Measurements from ENCODE around the gene ZNF185. TPM values are rescaled to one million over a fixed set of nuclear protein-coding genes. Genes with fewer than 3 reads are reported as not detected.
A peak's percentile ranks its signal among the peaks of the same experiment; 100 is the strongest.

Gene ZNF185
- total and polyA plus RNA-seq, 4 donors = 3.7 to 8.9 (median 7.5) TPM

- no peaks in the 10 kb centered on the region for H3K36me3 ChIP-seq (ENCODE audit: control insufficient read depth, insufficient read depth, low read length)
- no peak overlapping the region for H3K4me3 ChIP-seq (ENCODE audit: low read depth, low read length)
- WGBS (ENCODE audit: insufficient coverage) = 77% methylated on average over 6 of the region's 7 CpGs
- no peaks in the 10 kb centered on the region for H3K9me3 ChIP-seq (ENCODE audit: control insufficient read depth, insufficient read depth, low read length)
- no peak for DNase-seq (ENCODE audit: low read depth in 4 of 6, low spot score in 6 of 6)
- no peak overlapping the region for H3K27ac ChIP-seq (ENCODE audit: low read depth, low read length)
- H3K4me1 ChIP-seq (ENCODE audit: control insufficient read depth, insufficient read depth, low read length) = peaks cover 8% of the 10 kb centered on the region
- no peaks in the 10 kb centered on the region for H3K27me3 ChIP-seq (ENCODE audit: control insufficient read depth, insufficient read depth, low read length)
Measured at GRCh38 chrX:152912641-152913040, 14.8 kb downstream of the ZNF185 start.

- no peaks in the 10 kb centered on the region for H3K27me3 ChIP-seq (ENCODE audit: control insufficient read depth, insufficient read depth, low read length)
- DNase-seq (ENCODE audit: low read depth in 4 of 6, low spot score in 6 of 6) = no peak
Measured at GRCh38 chrX:152913346-152913745, 15.5 kb downstream of the ZNF185 start.

GRCh38 chrX:152913910-152914309 lies 16.0 kb downstream of the ZNF185 start:
- Histone ChIP-seq H3K27me3 (ENCODE audit: control insufficient read depth, insufficient read depth, low read length) (no peaks in the 10 kb centered on the region), H3K36me3 (ENCODE audit: control insufficient read depth, insufficient read depth, low read length) (peaks cover 4% of the 10 kb centered on the region), H3K9me3 (ENCODE audit: control insufficient read depth, insufficient read depth, low read length) (no peaks in the 10 kb centered on the region), H3K27ac (ENCODE audit: low read depth, low read length) (no peak overlapping the region), H3K4me1 (ENCODE audit: control insufficient read depth, insufficient read depth, low read length) (peaks cover 14% of the 10 kb centered on the region), H3K4me3 (ENCODE audit: low read depth, low read length) (no peak overlapping the region)
- 60% methylated on average over 6 of the region's 6 CpGs for WGBS (ENCODE audit: insufficient coverage)
- peak in 1 of 6 donors; percentile 3 for DNase-seq (ENCODE audit: low read depth in 4 of 6, low spot score in 6 of 6)

More at GRCh38 chrX:152913346-152913745, 15.5 kb downstream of the ZNF185 start:
- no peak overlapping the region for H3K4me3 ChIP-seq (ENCODE audit: low read depth, low read length)
- H3K36me3 ChIP-seq (ENCODE audit: control insufficient read depth, insufficient read depth, low read length) = peaks cover 3% of the 10 kb centered on the region
- H3K9me3 ChIP-seq (ENCODE audit: control insufficient read depth, insufficient read depth, low read length) = no peaks in the 10 kb centered on the region
- H3K27ac ChIP-seq (ENCODE audit: low read depth, low read length) = no peak overlapping the region
- peaks cover 14% of the 10 kb centered on the region for H3K4me1 ChIP-seq (ENCODE audit: control insufficient read depth, insufficient read depth, low read length)
- 90% methylated on average over 7 of the region's 10 CpGs for WGBS (ENCODE audit: insufficient coverage)

GRCh38 chrX:152915541-152916241 lies 17.8 kb downstream of the ZNF185 start:
- no peaks in the 10 kb centered on the region for H3K27me3 ChIP-seq (ENCODE audit: control insufficient read depth, insufficient read depth, low read length)
- peaks cover 14% of the 10 kb centered on the region for H3K4me1 ChIP-seq (ENCODE audit: control insufficient read depth, insufficient read depth, low read length)
- H3K4me3 ChIP-seq (ENCODE audit: low read depth, low read length) = no peak overlapping the region
- peaks cover 4% of the 10 kb centered on the region for H3K36me3 ChIP-seq (ENCODE audit: control insufficient read depth, insufficient read depth, low read length)
- H3K27ac ChIP-seq (ENCODE audit: low read depth, low read length) = no peak overlapping the region
- peak in 3 of 6 donors; percentile 2 to 64 (median 58) for DNase-seq (ENCODE audit: low read depth in 4 of 6, low spot score in 6 of 6)
- WGBS (ENCODE audit: insufficient coverage) = 24% methylated on average over 8 of the region's 13 CpGs
- no peaks in the 10 kb centered on the region for H3K9me3 ChIP-seq (ENCODE audit: control insufficient read depth, insufficient read depth, low read length)

GRCh38 chrX:152917656-152918579 lies 20.1 kb downstream of the ZNF185 start:
- H3K36me3 ChIP-seq (ENCODE audit: control insufficient read depth, insufficient read depth, low read length) = peaks cover 4% of the 10 kb centered on the region
- no peak overlapping the region for H3K4me3 ChIP-seq (ENCODE audit: low read depth, low read length)
- H3K27me3 ChIP-seq (ENCODE audit: control insufficient read depth, insufficient read depth, low read length) = no peaks in the 10 kb centered on the region
- no peak overlapping the region for H3K27ac ChIP-seq (ENCODE audit: low read depth, low read length)
- peaks cover 14% of the 10 kb centered on the region for H3K4me1 ChIP-seq (ENCODE audit: control insufficient read depth, insufficient read depth, low read length)
- no peak for DNase-seq (ENCODE audit: low read depth in 4 of 6, low spot score in 6 of 6)
- 71% methylated on average over 21 of the region's 21 CpGs for WGBS (ENCODE audit: insufficient coverage)
- H3K9me3 ChIP-seq (ENCODE audit: control insufficient read depth, insufficient read depth, low read length) = no peaks in the 10 kb centered on the region

GRCh38 chrX:152918707-152919106 lies 20.8 kb downstream of the ZNF185 start:
- Histone ChIP-seq H3K27ac (ENCODE audit: low read depth, low read length) (no peak overlapping the region), H3K9me3 (ENCODE audit: control insufficient read depth, insufficient read depth, low read length) (no peaks in the 10 kb centered on the region), H3K36me3 (ENCODE audit: control insufficient read depth, insufficient read depth, low read length) (peaks cover 4% of the 10 kb centered on the region), H3K4me3 (ENCODE audit: low read depth, low read length) (no peak overlapping the region), H3K4me1 (ENCODE audit: control insufficient read depth, insufficient read depth, low read length) (peaks cover 14% of the 10 kb centered on the region), H3K27me3 (ENCODE audit: control insufficient read depth, insufficient read depth, low read length) (no peaks in the 10 kb centered on the region)
- 69% methylated on average over 5 of the region's 7 CpGs for WGBS (ENCODE audit: insufficient coverage)
- no peak for DNase-seq (ENCODE audit: low read depth in 4 of 6, low spot score in 6 of 6)

- DNase-seq (ENCODE audit: low read depth in 4 of 6, low spot score in 6 of 6) = no peak
- WGBS (ENCODE audit: insufficient coverage) = 84% methylated on average over 10 of the region's 10 CpGs
- Histone ChIP-seq H3K9me3 (ENCODE audit: control insufficient read depth, insufficient read depth, low read length) (no peaks in the 10 kb centered on the region), H3K27ac (ENCODE audit: low read depth, low read length) (no peak overlapping the region), H3K36me3 (ENCODE audit: control insufficient read depth, insufficient read depth, low read length) (no peaks in the 10 kb centered on the region), H3K4me3 (ENCODE audit: low read depth, low read length) (no peak overlapping the region), H3K27me3 (ENCODE audit: control insufficient read depth, insufficient read depth, low read length) (no peaks in the 10 kb centered on the region), H3K4me1 (ENCODE audit: control insufficient read depth, insufficient read depth, low read length) (peaks cover 24% of the 10 kb centered on the region)
Measured at GRCh38 chrX:152923599-152923998, 25.7 kb downstream of the ZNF185 start.

- H3K36me3 ChIP-seq (ENCODE audit: control insufficient read depth, insufficient read depth, low read length) = no peaks in the 10 kb centered on the region
- DNase-seq (ENCODE audit: low read depth in 4 of 6, low spot score in 6 of 6) = no peak
- H3K27ac ChIP-seq (ENCODE audit: low read depth, low read length) = no peak overlapping the region
- 70% methylated on average over 4 of the region's 5 CpGs for WGBS (ENCODE audit: insufficient coverage)
- H3K4me3 ChIP-seq (ENCODE audit: low read depth, low read length) = no peak overlapping the region
- peaks cover 24% of the 10 kb centered on the region for H3K4me1 ChIP-seq (ENCODE audit: control insufficient read depth, insufficient read depth, low read length)
- H3K9me3 ChIP-seq (ENCODE audit: control insufficient read depth, insufficient read depth, low read length) = no peaks in the 10 kb centered on the region
- no peaks in the 10 kb centered on the region for H3K27me3 ChIP-seq (ENCODE audit: control insufficient read depth, insufficient read depth, low read length)
Measured at GRCh38 chrX:152925835-152926234, 28.0 kb downstream of the ZNF185 start.

GRCh38 chrX:152926279-152926678 lies 28.4 kb downstream of the ZNF185 start:
- Histone ChIP-seq H3K4me1 (ENCODE audit: control insufficient read depth, insufficient read depth, low read length) (peaks cover 24% of the 10 kb centered on the region), H3K27me3 (ENCODE audit: control insufficient read depth, insufficient read depth, low read length) (no peaks in the 10 kb centered on the region), H3K36me3 (ENCODE audit: control insufficient read depth, insufficient read depth, low read length) (no peaks in the 10 kb centered on the region), H3K4me3 (ENCODE audit: low read depth, low read length) (no peak overlapping the region), H3K27ac (ENCODE audit: low read depth, low read length) (no peak overlapping the region), H3K9me3 (ENCODE audit: control insufficient read depth, insufficient read depth, low read length) (no peaks in the 10 kb centered on the region)
- DNase-seq (ENCODE audit: low read depth in 4 of 6, low spot score in 6 of 6) = peak in 3 of 6 donors; percentile 22 to 77 (median 68)
- 9% methylated on average over 6 of the region's 8 CpGs for WGBS (ENCODE audit: insufficient coverage)
